GDM1 (cell line): Measurements from ENCODE around the gene ODAPH.
A peak's percentile ranks its signal among the peaks of the same experiment; 100 is the strongest.
"Not testable (repeated sequence)": the region's sequence is repeated elsewhere in the genome, so short reads cannot be mapped to it uniquely, and the experiment has no call there.

Experiments
- DNase-seq: peaks from one replicate; lab custom pipeline; 2025; lab: John Stamatoyannopoulos, UW

ODAPH gene

GRCh38 chr4:75555294-75556164 is at the start of gene ODAPH:
ODAPH (plus strand) TSS chr4:75556066; CDS start chr4:75556083, 17 bp downstream.
- no peak for DNase-seq

- not testable (repeated sequence) for DNase-seq
Measured at GRCh38 chr4:75509592-75509991, 46.3 kb upstream of the ODAPH start.

GRCh38 chr4:75511841-75512240 is 44.0 kb upstream of the ODAPH start:
- no peak for DNase-seq

GRCh38 chr4:75512386-75513211 is 43.3 kb upstream of the ODAPH start:
- peak; percentile 56 for DNase-seq

GRCh38 chr4:75513526-75514130 is 42.2 kb upstream of the ODAPH start:
- DNase-seq, result no peak

- DNase-seq, result peak; percentile 92
Measured at GRCh38 chr4:75514131-75514948, 41.5 kb upstream of the ODAPH start, which contains the start of the genes RCHY1 and THAP6. RCHY1 (minus strand) TSS chr4:75514403; CDS start chr4:75514286, 117 bp downstream. THAP6 (plus strand) TSS chr4:75514473; CDS start chr4:75515453, 980 bp downstream.

- no peak for DNase-seq
Measured at GRCh38 chr4:75514949-75515612, 40.8 kb upstream of the ODAPH start.

- no peak for DNase-seq
Measured at GRCh38 chr4:75516144-75516543, 39.7 kb upstream of the ODAPH start.

GRCh38 chr4:75519452-75519851 is 36.4 kb upstream of the ODAPH start:
- not testable (repeated sequence) for DNase-seq

GRCh38 chr4:75525086-75525485 is 30.8 kb upstream of the ODAPH start:
- DNase-seq, result no peak

- DNase-seq, result no peak
Measured at GRCh38 chr4:75525910-75526309, 30.0 kb upstream of the ODAPH start.

GRCh38 chr4:75527482-75527881 is 28.4 kb upstream of the ODAPH start:
- DNase-seq, result no peak

- DNase-seq, result no peak
Measured at GRCh38 chr4:75530556-75531322, 25.1 kb upstream of the ODAPH start.

- DNase-seq, result not testable (repeated sequence)
Measured at GRCh38 chr4:75531536-75532143, 24.2 kb upstream of the ODAPH start.

- DNase-seq, result not testable (repeated sequence)
Measured at GRCh38 chr4:75533339-75533887, 22.5 kb upstream of the ODAPH start.

GRCh38 chr4:75533926-75534325 is 21.9 kb upstream of the ODAPH start:
- not testable (repeated sequence) for DNase-seq

- not testable (repeated sequence) for DNase-seq
Measured at GRCh38 chr4:75537308-75537707, 18.6 kb upstream of the ODAPH start.

- DNase-seq, result no peak
Measured at GRCh38 chr4:75542824-75543223, 13.0 kb upstream of the ODAPH start.

GRCh38 chr4:75544220-75544619 is 11.6 kb upstream of the ODAPH start:
- not testable (repeated sequence) for DNase-seq
